K562 (cell line): Measurements from ENCODE around the gene INSR. TPM values are rescaled to one million over a fixed set of nuclear protein-coding genes. Genes with fewer than 3 reads are reported as not detected.

Experiments
- ATAC-seq: fragments of 200-7000 bp; cut with Tn5 transposase; 3 replicates; pipeline ENCODE4 v1.9.1; 2020; ENCODE audit warnings: moderate library complexity
- BruUV-seq: library from RNA; stranded (reverse); fragments of 400-500 nt; replicated peaks from 2 replicates; lab custom pipeline; 2021; lab: Mats Ljungman, UMichigan
- CTCF ChIA-PET: fragments of 300-600 bp; formaldehyde crosslinking; extraction: SDS; loops from one replicate; lab custom pipeline; 2021; ENCODE audit warnings: low intra/inter-chr PET ratio; lab: Yijun Ruan, JAX
- POLR2A ChIA-PET: fragments of 300-600, 350-650 bp; sonication (Branson Sonifier 250); formaldehyde crosslinking; extraction: SDS; loops from one replicate; lab custom pipeline; 2021; ENCODE audit warnings: antibody characterized with exemption, inconsistent platforms; lab: Yijun Ruan, JAX
- DNase-seq, 4 experiments: peaks; one replicate each; pipeline versions ENCODE4 v3.0.0 to v3.0.0-alpha.2; 2011 to 2018; ENCODE audit warnings: low spot score in 3 of 4, mixed read lengths in 3 of 4; ENCODE audit errors: extremely low read depth in 1 of 4
- FAIRE-seq: peaks from 2 replicates; lab custom pipeline; 2011; peaks lifted over from hg19 to GRCh38; lab: Jason Lieb, UNC
- H2AFZ ChIP-seq: 2 replicates; pipeline ENCODE4 v1.6.0; 2011; ENCODE audit warnings: low read depth, low read length, control low read depth, inconsistent platforms
- H3K27ac ChIP-seq: fragments of 200-600 bp; 3 replicates; pipeline ENCODE4 v1.8.0; 2011; ENCODE audit warnings: low read depth, mild to moderate bottlenecking, control low read depth, inconsistent platforms, low read length, moderate library complexity, mixed read lengths; ENCODE audit errors: extremely low read depth
- H3K27me3 ChIP-seq, 2 experiments: fragments of 300-600 bp in 1 of 2; 2 replicates in 1 of 2; 3 replicates in 1 of 2; pipeline versions ENCODE4 v1.6.0 to v1.8.0; 2011; ENCODE audit warnings: inconsistent platforms in 2 of 2, low read length in 2 of 2, mild to moderate bottlenecking in 1 of 2, mixed read lengths in 1 of 2, moderate library complexity in 1 of 2; ENCODE audit not compliant: control insufficient read depth in 2 of 2, insufficient read depth in 2 of 2
- H3K36me3 ChIP-seq: fragments of 300-600 bp; 3 replicates; pipeline ENCODE4 v1.8.0; 2011; ENCODE audit warnings: mild to moderate bottlenecking, low read length, inconsistent platforms; ENCODE audit not compliant: control insufficient read depth, insufficient read depth
- H3K4me1 ChIP-seq, 2 experiments: fragments of 200-600 bp in 1 of 2; replicated peaks in 1 of 2; 2 replicates in 1 of 2; 3 replicates in 1 of 2; pipeline versions ENCODE4 v1.5.1 to v1.8.0; 2011; ENCODE audit warnings: inconsistent platforms in 2 of 2, low read length in 2 of 2, mild to moderate bottlenecking in 1 of 2, mixed read lengths in 1 of 2, moderate library complexity in 1 of 2; ENCODE audit not compliant: control insufficient read depth in 2 of 2, insufficient read depth in 2 of 2
- H3K4me2 ChIP-seq: 2 replicates; pipeline ENCODE4 v1.6.1; 2011; ENCODE audit warnings: low read length, control low read depth, inconsistent platforms, mixed read lengths; ENCODE audit not compliant: insufficient read depth
- H3K4me3 ChIP-seq: fragments of 200-600 bp; sonication (generic), shearing (Covaris generic); 2 replicates; pipeline ENCODE4 v1.5.1; 2016; ENCODE audit warnings: control low read depth, inconsistent platforms
- H3K79me2 ChIP-seq: fragments of 200-600 bp; 3 replicates; pipeline ENCODE4 v1.8.0; 2011; ENCODE audit warnings: low read length, inconsistent platforms; ENCODE audit not compliant: control insufficient read depth, insufficient read depth
- H3K9ac ChIP-seq, 2 experiments: 2 replicates each; pipeline versions ENCODE4 v1.6.0 to v1.6.1; 2011; ENCODE audit warnings: low read depth in 2 of 2, low read length in 2 of 2, control low read depth in 1 of 2, inconsistent platforms in 1 of 2, mild to moderate bottlenecking in 1 of 2, mixed read lengths in 1 of 2; ENCODE audit not compliant: insufficient read depth in 1 of 2
- H3K9me1 ChIP-seq: one replicate; pipeline ENCODE4 v1.6.0; 2011; ENCODE audit warnings: inconsistent platforms, mild to moderate bottlenecking, low read length, moderate library complexity; ENCODE audit not compliant: control insufficient read depth, insufficient read depth
- H3K9me3 ChIP-seq: replicated peaks from 2 replicates; pipeline ENCODE4 v1.5.1; 2011; ENCODE audit warnings: low read depth, low read length, inconsistent platforms; ENCODE audit not compliant: control insufficient read depth, insufficient read depth
- H4K20me1 ChIP-seq: replicated peaks from 2 replicates; pipeline ENCODE4 v1.6.1; 2011; ENCODE audit warnings: low read length, inconsistent platforms, mixed read lengths; ENCODE audit not compliant: control insufficient read depth, insufficient read depth
- CBX1 ChIP-seq: sonication (generic); IDR thresholded peaks from 2 replicates; pipeline ENCODE4 v1.6.1; 2016; ENCODE audit warnings: antibody characterized with exemption, low read depth, mild to moderate bottlenecking
- ESRRB ChIP-seq: fragments of 250-450 bp; sonication (Bioruptor Pico); IDR thresholded peaks from 2 replicates; pipeline ENCODE4 v1.5.0; 2020; ENCODE audit warnings: mild to moderate bottlenecking, moderate library complexity, borderline replicate concordance
- ILK ChIP-seq: fragments of 450-650 bp; IDR thresholded peaks from 2 replicates; pipeline ENCODE4 v1.6.1; 2016; ENCODE audit warnings: missing genetic modification characterization, low read depth, mild to moderate bottlenecking, missing compliant biosample characterization, moderate library complexity, borderline replicate concordance
- NRF1 ChIP-seq, 2 experiments: fragments of 450-650 bp; IDR thresholded peaks in 1 of 2; conservative IDR thresholded peaks in 1 of 2; 2 replicates each; pipeline ENCODE4 v1.6.1; 2014; ENCODE audit warnings: mild to moderate bottlenecking in 2 of 2
- RFX7 ChIP-seq: fragments of 250-450 bp; sonication (Bioruptor Pico); IDR thresholded peaks from 2 replicates; pipeline ENCODE4 v1.5.1; 2021; ENCODE audit warnings: mild to moderate bottlenecking
- RUNX1 ChIP-seq: sonication (generic); IDR thresholded peaks from 2 replicates; pipeline ENCODE4 v1.6.1; 2016; ENCODE audit warnings: antibody characterized with exemption, low read depth
- SRF ChIP-seq, 2 experiments: fragments of 250-450, 450-650 bp in 1 of 2; sonication (Bioruptor Pico) in 1 of 2; sonication (generic) in 1 of 2; formaldehyde crosslinking; IDR thresholded peaks; 2 replicates each; pipeline versions ENCODE4 v1.5.0 to v1.5.1; 2020 to 2022; ENCODE audit warnings: mild to moderate bottlenecking in 1 of 2, missing genetic modification reagents in 1 of 2
- TAL1 ChIP-seq: fragments of 450-650 bp; IDR thresholded peaks from 2 replicates; pipeline ENCODE4 v1.6.1; 2016; ENCODE audit warnings: mild to moderate bottlenecking
- ZNF224 ChIP-seq: sonication (generic); formaldehyde crosslinking; IDR thresholded peaks from 2 replicates; pipeline ENCODE4 v1.8.0; 2022; ENCODE audit warnings: mild to moderate bottlenecking, missing genetic modification reagents
- ZNF79 ChIP-seq: fragments of 250-450 bp; sonication (Bioruptor Pico); IDR thresholded peaks from 2 replicates; pipeline ENCODE4 v1.4.0; 2020; ENCODE audit warnings: low read depth, mild to moderate bottlenecking, moderate library complexity
- WGBS: fragments of 100-300 bp; shearing (Covaris generic); methylation state at CpG from one replicate; pipeline ENCODE4 v1.1.6; 2016; ENCODE audit warnings: low coverage, mixed read lengths; ENCODE audit not compliant: insufficient coverage; ENCODE audit errors: missing lambda C conversion rate; 5-methylcytosine and 5-hydroxymethylcytosine counted together
- in situ Hi-C: fragments of 300-500 bp; cut with MboI; formaldehyde crosslinking; loops from 4 replicates; pipeline ENCODE4 v1.15.0; 2018; ENCODE audit warnings: inconsistent platforms, mixed read lengths
- intact Hi-C: fragments of 100-400 bp; cut with micrococcal nuclease; formaldehyde crosslinking; loops from 2 replicates; pipeline ENCODE4 v1.14.2; 2022
- polyA plus RNA-seq, 8 experiments: library from polyadenylated mRNA; depleted of rRNA in 4 of 8; stranded (reverse) in 5 of 8; unstranded in 3 of 8; fragments of >200 nt; fragmentation: Nextera tagmentation in 2 of 8; fragmentation: Illumina TruSeq in 1 of 8; extraction: Ambion mirVana in 2 of 8; extraction: Trizol in 1 of 8; gene quantifications; 2 replicates each; pipeline versions ENCODE4 v1.2.1 to v1.2.3, GENCODE V29; 2011 to 2014; ENCODE audit warnings: inconsistent platforms in 1 of 8, missing spikeins in 1 of 8
- total RNA-seq, 7 experiments: library from RNA; depleted of rRNA in 6 of 7; stranded (reverse); fragments of >200 nt in 6 of 7; fragmentation: Illumina TruSeq in 2 of 7; extraction: Trizol in 2 of 7; gene quantifications; 2 replicates each; pipeline versions ENCODE4 v1.2.1 to v1.2.3, GENCODE V29; 2011 to 2021; ENCODE audit warnings: low replicate concordance in 1 of 7
- TF ChIP-seq, protein P1 (sequence below): fragments of 450-650 bp; IDR thresholded peaks from 2 replicates; pipeline ENCODE4 v1.6.1; 2016
- TF ChIP-seq, protein P2 (sequence below), 2 experiments: fragments of 450-650 bp; IDR thresholded peaks; 2 replicates each; pipeline ENCODE4 v1.6.1; 2016
- TF ChIP-seq, protein P3 (sequence below): IDR thresholded peaks from 2 replicates; pipeline ENCODE4 v1.6.1; 2012; ENCODE audit warnings: low read depth, low read length, improper control_type of control experiment, borderline replicate concordance
- TF ChIP-seq, protein P4 (sequence below): fragments of 250-450 bp; sonication (Bioruptor Pico); IDR thresholded peaks from 2 replicates; pipeline ENCODE4 v1.4.0; 2020; ENCODE audit warnings: mild to moderate bottlenecking
- TF ChIP-seq, protein P5 (sequence below): fragments of 250-450 bp; sonication (Bioruptor Pico); IDR thresholded peaks from 2 replicates; pipeline ENCODE4 v1.5.0; 2020; ENCODE audit warnings: mild to moderate bottlenecking

INSR gene
- total and polyA plus RNA-seq, 9 of the 15 experiments (the other 6 are each of a cell fraction or from before 2014, with no cell fraction given): 0.04 to 0.88 (median 0.41) TPM

DNA sequence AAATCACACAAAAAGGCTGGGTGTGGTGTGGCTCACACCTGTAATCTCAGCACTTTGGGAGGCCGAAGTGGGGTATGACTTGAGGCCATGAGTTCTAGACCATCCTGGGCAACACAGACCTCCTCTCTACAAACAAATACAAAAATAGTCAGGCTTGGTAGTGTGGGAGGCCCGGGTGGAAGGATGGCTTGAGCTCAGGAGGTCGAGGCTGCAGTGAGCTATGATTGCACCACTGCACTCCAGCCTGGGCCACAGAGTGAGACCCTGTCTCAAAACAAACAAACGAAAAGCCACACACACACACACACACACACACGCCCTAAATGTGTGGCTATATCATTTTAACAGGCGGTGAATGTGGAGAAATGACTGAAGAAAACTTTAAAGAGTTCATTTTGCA is 225.6 kb downstream of the INSR start:
- CTCF ChIA-PET: interaction anchor here (0.6 kb wide), 1 partner anchor 55 kb away, joined by 3 read pairs; no protein-coding TSS in a partner anchor
- peak overlapping the region; percentile 97 for H2AFZ ChIP-seq
- TF ChIP-seq ZNF224: no peak
- TF ChIP-seq, protein P1, sequence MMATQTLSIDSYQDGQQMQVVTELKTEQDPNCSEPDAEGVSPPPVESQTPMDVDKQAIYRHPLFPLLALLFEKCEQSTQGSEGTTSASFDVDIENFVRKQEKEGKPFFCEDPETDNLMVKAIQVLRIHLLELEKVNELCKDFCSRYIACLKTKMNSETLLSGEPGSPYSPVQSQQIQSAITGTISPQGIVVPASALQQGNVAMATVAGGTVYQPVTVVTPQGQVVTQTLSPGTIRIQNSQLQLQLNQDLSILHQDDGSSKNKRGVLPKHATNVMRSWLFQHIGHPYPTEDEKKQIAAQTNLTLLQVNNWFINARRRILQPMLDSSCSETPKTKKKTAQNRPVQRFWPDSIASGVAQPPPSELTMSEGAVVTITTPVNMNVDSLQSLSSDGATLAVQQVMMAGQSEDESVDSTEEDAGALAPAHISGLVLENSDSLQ: no peak
- TF ChIP-seq ZNF79 (CRISPR knock-in tag): no peak
- TF ChIP-seq NRF1 (conservative IDR thresholded peaks at IDR 0.05 in 1 of 2, IDR thresholded peaks at IDR 0.05 in 1 of 2): no peak
- no peak for TF ChIP-seq RFX7
- no peak for TF ChIP-seq ILK (tag)
- TF ChIP-seq TAL1: no peak
- TF ChIP-seq, protein P2, sequence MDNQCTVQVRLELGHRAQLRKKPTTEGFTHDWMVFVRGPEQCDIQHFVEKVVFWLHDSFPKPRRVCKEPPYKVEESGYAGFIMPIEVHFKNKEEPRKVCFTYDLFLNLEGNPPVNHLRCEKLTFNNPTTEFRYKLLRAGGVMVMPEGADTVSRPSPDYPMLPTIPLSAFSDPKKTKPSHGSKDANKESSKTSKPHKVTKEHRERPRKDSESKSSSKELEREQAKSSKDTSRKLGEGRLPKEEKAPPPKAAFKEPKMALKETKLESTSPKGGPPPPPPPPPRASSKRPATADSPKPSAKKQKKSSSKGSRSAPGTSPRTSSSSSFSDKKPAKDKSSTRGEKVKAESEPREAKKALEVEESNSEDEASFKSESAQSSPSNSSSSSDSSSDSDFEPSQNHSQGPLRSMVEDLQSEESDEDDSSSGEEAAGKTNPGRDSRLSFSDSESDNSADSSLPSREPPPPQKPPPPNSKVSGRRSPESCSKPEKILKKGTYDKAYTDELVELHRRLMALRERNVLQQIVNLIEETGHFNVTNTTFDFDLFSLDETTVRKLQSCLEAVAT (IDR thresholded peaks at IDR 0.05): no peak
- TF ChIP-seq ESRRB: no peak
- TF ChIP-seq CBX1: no peak
- TF ChIP-seq, protein P3, sequence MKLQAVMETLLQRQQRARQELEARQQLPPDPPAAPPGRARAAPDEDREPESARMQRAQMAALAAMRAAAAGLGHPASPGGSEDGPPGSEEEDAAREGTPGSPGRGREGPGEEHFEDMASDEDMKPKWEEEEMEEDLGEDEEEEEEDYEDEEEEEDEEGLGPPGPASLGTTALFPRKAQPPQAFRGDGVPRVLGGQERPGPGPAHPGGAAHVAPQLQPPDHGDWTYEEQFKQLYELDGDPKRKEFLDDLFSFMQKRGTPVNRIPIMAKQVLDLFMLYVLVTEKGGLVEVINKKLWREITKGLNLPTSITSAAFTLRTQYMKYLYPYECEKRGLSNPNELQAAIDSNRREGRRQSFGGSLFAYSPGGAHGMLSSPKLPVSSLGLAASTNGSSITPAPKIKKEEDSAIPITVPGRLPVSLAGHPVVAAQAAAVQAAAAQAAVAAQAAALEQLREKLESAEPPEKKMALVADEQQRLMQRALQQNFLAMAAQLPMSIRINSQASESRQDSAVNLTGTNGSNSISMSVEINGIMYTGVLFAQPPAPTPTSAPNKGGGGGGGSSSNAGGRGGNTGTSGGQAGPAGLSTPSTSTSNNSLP: no peak
- no peak for TF ChIP-seq SRF (CRISPR knock-in tag; IDR thresholded peaks at IDR 0.05)
- TF ChIP-seq, protein P4, sequence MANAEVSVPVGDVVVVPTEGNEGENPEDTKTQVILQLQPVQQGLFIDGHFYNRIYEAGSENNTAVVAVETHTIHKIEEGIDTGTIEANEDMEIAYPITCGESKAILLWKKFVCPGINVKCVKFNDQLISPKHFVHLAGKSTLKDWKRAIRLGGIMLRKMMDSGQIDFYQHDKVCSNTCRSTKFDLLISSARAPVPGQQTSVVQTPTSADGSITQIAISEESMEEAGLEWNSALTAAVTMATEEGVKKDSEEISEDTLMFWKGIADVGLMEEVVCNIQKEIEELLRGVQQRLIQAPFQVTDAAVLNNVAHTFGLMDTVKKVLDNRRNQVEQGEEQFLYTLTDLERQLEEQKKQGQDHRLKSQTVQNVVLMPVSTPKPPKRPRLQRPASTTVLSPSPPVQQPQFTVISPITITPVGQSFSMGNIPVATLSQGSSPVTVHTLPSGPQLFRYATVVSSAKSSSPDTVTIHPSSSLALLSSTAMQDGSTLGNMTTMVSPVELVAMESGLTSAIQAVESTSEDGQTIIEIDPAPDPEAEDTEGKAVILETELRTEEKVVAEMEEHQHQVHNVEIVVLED (CRISPR knock-in tag): no peak
- TF ChIP-seq, protein P5, sequence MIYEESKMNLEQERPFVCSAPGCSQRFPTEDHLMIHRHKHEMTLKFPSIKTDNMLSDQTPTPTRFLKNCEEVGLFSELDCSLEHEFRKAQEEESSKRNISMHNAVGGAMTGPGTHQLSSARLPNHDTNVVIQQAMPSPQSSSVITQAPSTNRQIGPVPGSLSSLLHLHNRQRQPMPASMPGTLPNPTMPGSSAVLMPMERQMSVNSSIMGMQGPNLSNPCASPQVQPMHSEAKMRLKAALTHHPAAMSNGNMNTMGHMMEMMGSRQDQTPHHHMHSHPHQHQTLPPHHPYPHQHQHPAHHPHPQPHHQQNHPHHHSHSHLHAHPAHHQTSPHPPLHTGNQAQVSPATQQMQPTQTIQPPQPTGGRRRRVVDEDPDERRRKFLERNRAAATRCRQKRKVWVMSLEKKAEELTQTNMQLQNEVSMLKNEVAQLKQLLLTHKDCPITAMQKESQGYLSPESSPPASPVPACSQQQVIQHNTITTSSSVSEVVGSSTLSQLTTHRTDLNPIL: no peak
- TF ChIP-seq RUNX1: no peak

More for the DNA sequence above, 225.6 kb downstream of the INSR start:
- ATAC-seq (no peak), FAIRE-seq (no peak), DNase-seq (no peak)
- Histone ChIP-seq H3K4me1 (peaks cover 3 to 8% of the 10 kb centered on the region in 2 experiments; a peak in 2 of 5 replicates), H3K27ac (no peak overlapping the region), H3K4me3 (0 out of 2 replicates have a peak overlapping the region, but pooled peaks have one; percentile 98), H4K20me1 (no peaks in the 10 kb centered on the region), H3K9me3 (no peaks in the 10 kb centered on the region), H3K27me3 (no peaks in the 10 kb centered on the region), H3K36me3 (peaks cover 24% of the 10 kb centered on the region), H3K9ac (no peak overlapping the region), H3K9me1 (no peaks in the 10 kb centered on the region), H3K4me2 (peak overlapping the region; percentile 81), H3K79me2 (peaks cover 13% of the 10 kb centered on the region)
- in situ Hi-C loops (loop anchor here (5.0 kb wide), 1 partner anchor 41 kb away; no protein-coding TSS in a partner anchor), intact Hi-C loops (no loop called here)
- 43% methylated on average over 6 of the region's 6 CpGs for WGBS
- POLR2A ChIA-PET: interaction anchor here (0.6 to 1.7 kb wide), 4 partner anchors 10 to 452 kb away, joined by 3 to 7 read pairs (median 6); no protein-coding TSS in a partner anchor
- no TSS peak for BruUV-seq
